HepG2 (cell line): ENCODE measurements around the gene CBLN4. TPM values are rescaled to one million over a fixed set of nuclear protein-coding genes. Genes with fewer than 3 reads are reported as not detected.

Experiments
- ATAC-seq: fragments of 200-7000 bp; cut with Tn5 transposase; 3 replicates; pipeline ENCODE4 v1.9.1; 2020; ENCODE audit warnings: mild to moderate bottlenecking, moderate library complexity
- BruUV-seq: library from RNA; stranded (reverse); fragments of 400-500 nt; replicated peaks from 2 replicates; lab custom pipeline; 2021; lab: Mats Ljungman, UMichigan
- CTCF ChIA-PET: fragments of 300-600 bp; formaldehyde crosslinking; extraction: SDS; loops from one replicate; lab custom pipeline; 2021; ENCODE audit warnings: low total read pairs, inconsistent platforms, low intra/inter-chr PET ratio; lab: Yijun Ruan, JAX
- POLR2A ChIA-PET: fragments of 350-600 bp; sonication (Branson Sonifier 250); formaldehyde crosslinking; loops from one replicate; lab custom pipeline; 2020; ENCODE audit warnings: antibody characterized with exemption, inconsistent platforms; lab: Yijun Ruan, JAX
- DNase-seq: peaks from one replicate; pipeline ENCODE4 v3.0.0-alpha.2; 2015; ENCODE audit warnings: low spot score
- FAIRE-seq: peaks from 3 replicates; lab custom pipeline; 2011; peaks lifted over from hg19 to GRCh38; lab: Jason Lieb, UNC
- H2AFZ ChIP-seq: one replicate; pipeline ENCODE4 v1.6.1; 2011; ENCODE audit warnings: low read length, inconsistent platforms
- H3K27ac ChIP-seq: fragments of 300-600 bp; 3 replicates; pipeline ENCODE4 v1.8.0; 2011; ENCODE audit warnings: mixed run types, mild to moderate bottlenecking, mixed read lengths, low read length, inconsistent platforms; ENCODE audit not compliant: insufficient read depth; ENCODE audit errors: extremely low read length
- H3K27me3 ChIP-seq, 2 experiments: fragments of 200-600 bp in 1 of 2; 2 replicates in 1 of 2; 3 replicates in 1 of 2; pipeline versions ENCODE4 v1.6.0 to v1.8.0; 2011; ENCODE audit warnings: low read length in 2 of 2, mild to moderate bottlenecking in 2 of 2, moderate library complexity in 2 of 2, inconsistent platforms in 1 of 2; ENCODE audit not compliant: insufficient read depth in 2 of 2, control insufficient read depth in 1 of 2
- H3K36me3 ChIP-seq, 2 experiments: fragments of 200-600 bp in 1 of 2; replicated peaks in 1 of 2; 2 replicates in 1 of 2; 3 replicates in 1 of 2; pipeline versions ENCODE4 v1.5.1 to v1.8.0; 2011; ENCODE audit warnings: low read length in 2 of 2, inconsistent platforms in 1 of 2; ENCODE audit not compliant: insufficient read depth in 2 of 2, control insufficient read depth in 1 of 2
- H3K4me1 ChIP-seq: 2 replicates; pipeline ENCODE4 v1.5.1; 2012; ENCODE audit warnings: low read length, inconsistent platforms; ENCODE audit not compliant: insufficient read depth
- H3K4me2 ChIP-seq: 2 replicates; pipeline ENCODE4 v1.6.0; 2011; ENCODE audit warnings: low read depth, low read length, inconsistent platforms
- H3K4me3 ChIP-seq, 3 experiments: fragments of 200-600 bp in 1 of 3; sonication (generic), shearing (Covaris generic) in 1 of 3; replicated peaks in 1 of 3; 2 replicates each; pipeline ENCODE4 v1.5.1; 2011 to 2016; ENCODE audit warnings: low read length in 3 of 3, inconsistent platforms in 2 of 3, low read depth in 2 of 3, mild to moderate bottlenecking in 2 of 3, control low read depth in 1 of 3, mixed read lengths in 1 of 3; ENCODE audit not compliant: insufficient read depth in 1 of 3
- H3K79me2 ChIP-seq: one replicate; pipeline ENCODE4 v1.6.1; 2011; ENCODE audit warnings: low read length, inconsistent platforms; ENCODE audit not compliant: insufficient read depth
- H3K9ac ChIP-seq: 2 replicates; pipeline ENCODE4 v1.6.0; 2011; ENCODE audit warnings: mild to moderate bottlenecking, low read depth, low read length, inconsistent platforms; ENCODE audit not compliant: insufficient read depth
- H3K9me3 ChIP-seq: 2 replicates; pipeline ENCODE4 v1.5.1; 2012; ENCODE audit warnings: mild to moderate bottlenecking, low read length
- H4K20me1 ChIP-seq: 2 replicates; pipeline ENCODE4 v1.6.0; 2011; ENCODE audit warnings: inconsistent platforms, mild to moderate bottlenecking, low read length, moderate library complexity; ENCODE audit not compliant: insufficient read depth
- PRPF4 ChIP-seq: fragments of 200-400 bp; formaldehyde crosslinking; IDR thresholded peaks from 2 replicates; pipeline ENCODE4 v1.6.1; 2016; ENCODE audit warnings: low read length, low read depth; ENCODE audit not compliant: poor library complexity, severe bottlenecking
- REST ChIP-seq, 2 experiments: IDR thresholded peaks; 2 replicates each; pipeline ENCODE4 v1.6.1; 2011 to 2012; ENCODE audit warnings: low read length in 2 of 2, borderline replicate concordance in 1 of 2, low read depth in 1 of 2, mild to moderate bottlenecking in 1 of 2, moderate library complexity in 1 of 2
- WIZ ChIP-seq: sonication (generic); formaldehyde crosslinking; IDR thresholded peaks from 2 replicates; pipeline ENCODE4 v1.5.1; 2020; ENCODE audit warnings: mild to moderate bottlenecking, missing genetic modification reagents
- ZNF280D ChIP-seq: sonication (generic); formaldehyde crosslinking; IDR thresholded peaks from 2 replicates; pipeline ENCODE4 v1.5.1; 2020; ENCODE audit warnings: mild to moderate bottlenecking, missing genetic modification reagents
- ZNF547 ChIP-seq: sonication (generic); formaldehyde crosslinking; IDR thresholded peaks from 2 replicates; pipeline ENCODE4 v1.5.1; 2020; ENCODE audit warnings: mild to moderate bottlenecking, missing genetic modification reagents
- ZNF709 ChIP-seq: sonication (generic); formaldehyde crosslinking; IDR thresholded peaks from 2 replicates; pipeline ENCODE4 v1.5.0; 2020; ENCODE audit warnings: mild to moderate bottlenecking, missing genetic modification reagents
- WGBS: methylation state at CpG from one replicate; pipeline ENCODE4 v1.1.6; 2017; ENCODE audit warnings: low lambda C conversion rate; 5-methylcytosine and 5-hydroxymethylcytosine counted together
- in situ Hi-C: cut with HindIII; loops from 2 replicates; pipeline ENCODE4 v1.10.0; 2017; ENCODE audit warnings: low pct_unique_long_range_greater_than_20kb; ENCODE audit not compliant: extremely low pct_ligation_motif_present
- intact Hi-C: fragments of 100-400 bp; cut with micrococcal nuclease; formaldehyde crosslinking; loops from one replicate; pipeline ENCODE4 v1.10.0; 2022; ENCODE audit not compliant: unreplicated experiment
- polyA plus RNA-seq, 8 experiments: library from polyadenylated mRNA; depleted of rRNA in 3 of 8; stranded (reverse) in 7 of 8; unstranded in 1 of 8; fragments of >200 nt; fragmentation: Illumina TruSeq in 4 of 8; extraction: Trizol in 4 of 8; gene quantifications; 2 replicates each; pipeline versions ENCODE4 v1.2.1 to v1.2.3, GENCODE V29; 2011 to 2016; ENCODE audit warnings: low read depth in 4 of 8, missing spikeins in 1 of 8, mixed read lengths in 1 of 8; ENCODE audit not compliant: insufficient read depth in 1 of 8
- total RNA-seq, 5 experiments: library from RNA; depleted of rRNA; stranded (reverse); fragments of >200 nt; fragmentation: Illumina TruSeq; extraction: Trizol; gene quantifications; 2 replicates each; pipeline ENCODE4 v1.2.3, GENCODE V29; 2016; ENCODE audit warnings: low read depth in 1 of 5

The CBLN4 gene
- total and polyA plus RNA-seq, 2 of the 13 experiments (the other 11 are each of a cell fraction or from before 2014, with no cell fraction given): not detected

GRCh38 chr20:56032251-56032650, 26.9 kb upstream of the CBLN4 start:
- FAIRE-seq: no peak
- H3K27ac ChIP-seq: no peak overlapping the region
- POLR2A ChIA-PET: no interaction called here
- TF ChIP-seq WIZ (no peak), ZNF709 (CRISPR knock-in tag) (no peak), ZNF547 (CRISPR knock-in tag) (no peak), REST (IDR thresholded peaks at IDR 0.05; ENCODE audit: borderline replicate concordance in 1 of 2, low read depth in 1 of 2, low read length in 2 of 2) (no peak), ZNF280D (CRISPR knock-in tag) (peak; percentile 81; the same call in 1 of the 2 replicates), PRPF4 (no peak)
- TF ChIP-seq, all 625 proteins: peak for 1
- BruUV-seq: no TSS peak
- Histone ChIP-seq H3K36me3 (no peaks in the 10 kb centered on the region), H3K4me1 (no peaks in the 10 kb centered on the region), H3K79me2 (no peaks in the 10 kb centered on the region), H3K27me3 (no peaks in the 10 kb centered on the region), H3K9me3 (peaks cover 93% of the 10 kb centered on the region), H2AFZ (no peak overlapping the region), H3K4me3 (no peak overlapping the region), H3K9ac (no peak overlapping the region), H4K20me1 (no peaks in the 10 kb centered on the region), H3K4me2 (no peak overlapping the region)
- CTCF ChIA-PET: no interaction called here
- intact Hi-C loops: no loop called here
- in situ Hi-C loops: no loop called here
- no peak for ATAC-seq
- no peak for DNase-seq
- 0% methylated on average over 3 of the region's 3 CpGs for WGBS
